Articular chondrocyte of knee joint (primary cell): ENCODE results near the gene CAPG. TPM values are rescaled to one million over a fixed set of nuclear protein-coding genes. Genes with fewer than 3 reads are reported as not detected.

Source experiments
- small RNA-seq: library from RNA; depleted of rRNA; stranded (forward); fragments of <200 nt; gene quantifications from one replicate; pipeline ENCODE3, GENCODE V24; 2012
- total RNA-seq: library from RNA; depleted of rRNA; stranded (reverse); fragments of >200 nt; gene quantifications from 2 replicates; pipeline ENCODE4 v1.2.3, GENCODE V29; 2012

The CAPG gene
- 288 and 312 TPM in 2 replicates for total RNA-seq

GRCh38 chr2:85409845-85410583 lies at the start of gene CAPG:
Gene CAPG, minus strand, starts transcription at chr2:85410366. Its CDS starts 8,221 bp downstream, at chr2:85402145.

DNA sequence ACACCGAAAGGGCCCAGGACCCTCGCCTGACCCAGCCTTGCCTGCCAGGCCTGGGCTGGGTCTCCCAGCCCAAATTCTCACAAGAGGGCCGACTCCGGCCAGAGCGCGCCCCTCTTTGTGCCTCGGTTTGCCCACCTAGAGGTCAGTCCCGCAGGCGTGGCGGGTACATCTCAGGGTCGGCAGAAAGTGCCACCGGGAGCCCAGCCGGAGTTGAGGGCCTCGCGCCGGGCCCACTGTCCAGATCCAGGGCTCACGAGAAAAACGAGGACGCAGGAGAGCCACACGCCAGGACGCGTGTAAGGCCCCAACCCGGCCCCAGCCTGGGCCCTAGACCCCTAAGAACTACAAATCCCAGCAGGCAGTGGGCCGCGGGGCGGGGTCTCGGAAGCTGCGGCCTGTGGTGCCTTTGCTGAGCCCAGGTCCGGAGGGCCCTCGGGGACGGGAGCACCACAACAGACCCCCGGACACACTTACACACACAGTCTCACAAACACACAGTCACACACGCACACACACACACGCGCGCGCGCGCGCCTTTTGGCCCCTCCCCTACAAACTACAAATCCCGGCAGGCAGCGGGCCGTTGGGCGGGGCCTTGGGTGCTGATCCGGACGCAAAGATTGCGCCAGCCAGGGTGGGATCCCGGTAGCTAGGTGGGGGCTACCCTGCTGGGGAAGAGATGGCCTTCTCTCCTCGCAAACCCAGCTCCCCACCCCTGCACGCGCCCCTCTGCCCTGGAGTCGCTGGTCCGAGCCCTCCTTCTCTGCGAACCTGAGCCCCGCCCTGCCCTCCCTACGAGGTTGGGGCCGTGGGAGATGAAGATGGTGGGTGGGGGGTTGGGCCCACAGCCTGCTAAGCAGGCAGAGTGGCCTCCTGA lies 8.2 kb upstream of the CAPG start, which contains the start of gene SH2D6:
SH2D6 (plus strand) TSS at position 583 of the 877 bp plus-strand sequence. CDS start 10,752 bp downstream, outside the sequence.

GRCh38 chr2:85354286-85355072 lies 55.7 kb downstream of the CAPG start, which contains the start of the genes ELMOD3 and RETSAT:
Gene ELMOD3, plus strand, starts transcription at chr2:85354769. Its CDS starts 2,430 bp downstream, at chr2:85357199.
Gene RETSAT, minus strand, starts transcription at chr2:85354528. Its CDS starts 21 bp downstream, at chr2:85354507.

Small RNAs within 50 kb of the gene (small RNA-seq; reads per million reads assigned to genes)
- not detected for gene AC062037.1
- not detected for gene AC062037.2
- not detected for gene RF00019
- gene RN7SL113P: not detected
- not detected for gene RN7SL251P

Other genes with a start within 250 kb of the CAPG start
- 127 and 140 TPM in 2 replicates for gene TGOLN2, start 82.4 kb downstream of the CAPG start, total RNA-seq
- 48.0 and 59.0 TPM in 2 replicates for gene RETSAT, start 55.8 kb downstream of the CAPG start, total RNA-seq
- gene ELMOD3, start 55.6 kb downstream of the CAPG start, total RNA-seq: 14.5 and 20.4 TPM in 2 replicates
- 0.43 TPM in 1 of 2 replicates, not detected in the other for gene SH2D6, start 8.3 kb upstream of the CAPG start, total RNA-seq
- gene MAT2A, start 128.8 kb upstream of the CAPG start, total RNA-seq: 247 and 327 TPM in 2 replicates
- 44.4 and 55.5 TPM in 2 replicates for gene GGCX, start 151.1 kb upstream of the CAPG start, total RNA-seq
- 9.9 and 12.4 TPM in 2 replicates for gene VAMP8, start 167.2 kb upstream of the CAPG start, total RNA-seq
- 30.2 and 35.7 TPM in 2 replicates for gene VAMP5, start 174.1 kb upstream of the CAPG start, total RNA-seq
- gene RNF181, start 185.4 kb upstream of the CAPG start, total RNA-seq: 133 and 175 TPM in 2 replicates
- 8.1 and 9.4 TPM in 2 replicates for gene TMEM150A, start 192.3 kb upstream of the CAPG start, total RNA-seq
- gene C2orf68, start 201.7 kb upstream of the CAPG start, total RNA-seq: 19.9 and 25.1 TPM in 2 replicates
- 43.5 and 46.9 TPM in 2 replicates for gene USP39, start 205.8 kb upstream of the CAPG start, total RNA-seq